ENCODE measurements around the gene GNG12. TPM values are rescaled to one million over a fixed set of nuclear protein-coding genes. Genes with fewer than 3 reads are reported as not detected.

GNG12 gene
- total and polyA plus RNA-seq, 9 of the 15 experiments (the other 6 are each of a cell fraction or from before 2014, with no cell fraction given), result 2.6 to 6.0 (median 4.1) TPM

GRCh38 chr1:67713057-67713846 is 120.0 kb downstream of the GNG12 start (continued):
- TF ChIP-seq ZNF384 (IDR thresholded peaks at IDR 0.05; ENCODE audit: low read depth, low read length) (peak; percentile 63), ZNF644 (tag; IDR thresholded peaks at IDR 0.05; ENCODE audit: low read depth) (no peak), GATAD2A (IDR thresholded peaks at IDR 0.05) (peak; percentile 34; the same call in 1 of the 2 replicates), ZNF583 (CRISPR knock-in tag; IDR thresholded peaks at IDR 0.05) (no peak), HDAC2 (IDR thresholded peaks at IDR 0.05) (0 out of 2 replicates have a peak, but pooled peaks have one; percentile 28), ZNF174 (CRISPR knock-in tag; IDR thresholded peaks at IDR 0.05) (no peak), CEBPZ (IDR thresholded peaks at IDR 0.05; ENCODE audit: borderline replicate concordance, low read depth, low read length) (no peak), SMARCE1 (IDR thresholded peaks at IDR 0.05) (0 out of 2 replicates have a peak, but pooled peaks have one; percentile 25), CBFA2T3 (IDR thresholded peaks at IDR 0.05) (peak; percentile 47; the same call in 1 of the 2 replicates), PHTF2 (CRISPR knock-in tag; IDR thresholded peaks at IDR 0.05) (no peak), ZBTB40 (IDR thresholded peaks at IDR 0.05) (peak; percentile 51; the same call in 1 of the 2 replicates), ZBTB40 (CRISPR knock-in tag; IDR thresholded peaks at IDR 0.05) (no peak), PRPF4 (IDR thresholded peaks at IDR 0.05; ENCODE audit: insufficient read depth, low read depth, low read length, poor library complexity, severe bottlenecking) (no peak), BHLHE40 (IDR thresholded peaks at IDR 0.05; ENCODE audit: low read length) (no peak), RBM22 (IDR thresholded peaks at IDR 0.05; ENCODE audit: low read depth, low read length, poor library complexity, severe bottlenecking) (no peak)

Data from K562 (cell line).